Heart right ventricle (tissue), 16 donors: ENCODE results near the gene TEAD1. TPM values are rescaled to one million over a fixed set of nuclear protein-coding genes. Genes with fewer than 3 reads are reported as not detected.

Experiments used
- ATAC-seq, 8 donors: fragments of 200-7000 bp; cut with Tn5 transposase; one replicate each; pipeline ENCODE4 v1.9.1; 2020; ENCODE audit warnings: mild to moderate bottlenecking in 8 of 8, moderate library complexity in 8 of 8, moderate number of reproducible peaks in 1 of 8
- DNase-seq, 2 donors: peaks; one replicate each; pipeline ENCODE4 v3.0.0-alpha.2; 2020
- H3K27ac ChIP-seq, 10 donors: fragments of 200-600 bp; sonication (generic) in 2 of 10; one replicate each; pipeline versions ENCODE4 v1.5.0 to v1.8.0; 2020 to 2022; ENCODE audit warnings: mild to moderate bottlenecking in 3 of 10
- H3K27me3 ChIP-seq, 7 donors: fragments of 200-600 bp; one replicate each; pipeline ENCODE4 v1.8.0; 2021 to 2022; ENCODE audit warnings: mild to moderate bottlenecking in 2 of 7
- H3K36me3 ChIP-seq, 9 donors: fragments of 200-600 bp; sonication (generic) in 1 of 9; one replicate each; pipeline versions ENCODE4 v1.5.0 to v1.8.0; 2020 to 2022; ENCODE audit warnings: mild to moderate bottlenecking in 2 of 9
- H3K4me1 ChIP-seq, 9 donors: fragments of 200-600 bp; sonication (generic) in 1 of 9; one replicate each; pipeline versions ENCODE4 v1.5.0 to v1.8.0; 2020 to 2022; ENCODE audit warnings: mild to moderate bottlenecking in 4 of 9
- H3K4me3 ChIP-seq, 10 donors: fragments of 200-600 bp; sonication (generic) in 2 of 10; one replicate each; pipeline versions ENCODE4 v1.5.0 to v1.8.0; 2020 to 2022; ENCODE audit warnings: mild to moderate bottlenecking in 7 of 10, moderate library complexity in 2 of 10
- H3K9me3 ChIP-seq, 11 donors: fragments of 200-600 bp in 10 of 11; sonication (generic) in 2 of 11; one replicate each; pipeline versions ENCODE4 v1.5.0 to v1.8.0; 2013 to 2022; ENCODE audit warnings: mild to moderate bottlenecking in 2 of 11, control low read depth in 1 of 11, moderate library complexity in 1 of 11
- WGBS, 2 donors: extraction: QIAGEN DNeasy Blood & Tissue Kit; methylation state at CpG; one replicate each; pipeline ENCODE4 v1.1.7; 2013; ENCODE audit warnings: inconsistent platforms in 1 of 2; 5-methylcytosine and 5-hydroxymethylcytosine counted together
- intact Hi-C, 10 donors: fragments of 100-400 bp; cut with DNase I; formaldehyde crosslinking; loops; one replicate each; pipeline versions ENCODE4 v1.11.1 to v1.14.2; 2022
- polyA plus RNA-seq, 2 donors: library from polyadenylated mRNA; stranded (reverse); fragments of 200-250 nt; gene quantifications; one replicate each; pipeline ENCODE4 v1.2.3, GENCODE V29; 2013
- total RNA-seq, 10 donors: library from RNA; stranded (reverse); fragmentation: NEBNext Ultra II Directional in 3 of 10; extraction: Animal tissue kit (Norgen Biotek cat#: 25700) in 3 of 10; gene quantifications; one replicate each; pipeline versions ENCODE4 v1.2.1 to v1.2.4, GENCODE V29; 2021 to 2023
- TF ChIP-seq, protein P1 (sequence below), 9 donors: fragments of 200-600 bp; sonication (generic) in 2 of 9; IDR thresholded peaks; one replicate each; pipeline versions ENCODE4 v1.5.0 to v1.8.0; 2021 to 2022; ENCODE audit warnings: antibody characterized with exemption in 9 of 9, mild to moderate bottlenecking in 5 of 9, moderate library complexity in 1 of 9
- donor health status: Arrhythmogenic right ventricular cardiomyopathy.
- donor health status: ischemic (EF 13 %, LVEDD 7.1; RV severe dilation, severe dysfunction).
- donor health status: healthy with polysubstance abuse.
- donor health status: DM: no; HTN: yes; CAD: no.
- donor health status: DM: no; HTN: no; CAD: no.
- donor health status: ischemic (EF 25% LVEDD 6.9; RV normal size, moderate dysfunction).
- donor health status: ischemic (EF 25% LVEDD 5.7; RV mildly dilated, moderate dysfunction).
- donor health status: healthy.
- donor health status: DM: yes; HTN: yes; CAD: no.
- donor health status: Ischemic cardiomyopathy.
- donor health status: ischemic (EF 35%, LVEDD 5.7; RV mildly dilated, moderate dysfunction).
- donor health status: nonischemic (EF 11% LVEDD 7.7; RV severe dilation, severe dysfunction).
- donor health status: DM: yes; HTN: yes; CAD: no.
- donor health status: PGD.
- donor health status: ischemic (EF 29% LVEDD 5.4; RV normal size, mild dysfunction).
- donor health status: nonischemic (EF 23%, LVEDD 6.1; RV moderate dilation, normal function).

Gene TEAD1
- total and polyA plus RNA-seq, 12 donors = 12.7 to 138 (median 116) TPM

DNA sequence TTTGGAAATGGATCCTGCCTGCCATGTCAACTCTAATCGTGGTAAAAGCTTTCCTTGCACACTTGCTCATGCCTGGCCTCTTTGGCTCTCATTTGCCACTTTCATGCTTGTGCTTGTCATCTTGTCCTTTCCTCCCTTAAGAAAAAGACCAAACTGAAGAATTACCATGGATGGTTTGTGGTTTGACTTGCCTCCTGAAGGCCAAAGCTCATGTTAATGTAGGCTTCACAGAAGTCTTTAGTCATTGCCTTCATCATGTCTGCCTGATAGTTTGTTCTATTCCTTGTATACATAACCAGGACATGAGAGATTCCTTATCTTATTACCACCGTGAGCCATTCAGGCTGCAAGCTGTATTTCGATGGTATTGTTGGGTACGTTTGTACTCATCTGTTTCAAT is 17.3 kb downstream of the TEAD1 start:
- intact Hi-C loops = loop anchor here in 2 of 10 donors (5.0 to 10.0 kb wide), 2 partner anchors 53 to 126 kb away; no protein-coding TSS in a partner anchor
- Histone ChIP-seq H3K27me3 (peaks cover 0 to 38% (median 0%) of the 10 kb centered on the region in 7 donors), H3K4me3 (no peak overlapping the region), H3K27ac (peak overlapping the region in 8 of 10 donors; percentile 2 to 95 (median 89)), H3K36me3 (no peaks in the 10 kb centered on the region), H3K9me3 (no peaks in the 10 kb centered on the region), H3K4me1 (peaks cover 33 to 98% (median 87%) of the 10 kb centered on the region in 9 donors)
- TF ChIP-seq, protein P1, sequence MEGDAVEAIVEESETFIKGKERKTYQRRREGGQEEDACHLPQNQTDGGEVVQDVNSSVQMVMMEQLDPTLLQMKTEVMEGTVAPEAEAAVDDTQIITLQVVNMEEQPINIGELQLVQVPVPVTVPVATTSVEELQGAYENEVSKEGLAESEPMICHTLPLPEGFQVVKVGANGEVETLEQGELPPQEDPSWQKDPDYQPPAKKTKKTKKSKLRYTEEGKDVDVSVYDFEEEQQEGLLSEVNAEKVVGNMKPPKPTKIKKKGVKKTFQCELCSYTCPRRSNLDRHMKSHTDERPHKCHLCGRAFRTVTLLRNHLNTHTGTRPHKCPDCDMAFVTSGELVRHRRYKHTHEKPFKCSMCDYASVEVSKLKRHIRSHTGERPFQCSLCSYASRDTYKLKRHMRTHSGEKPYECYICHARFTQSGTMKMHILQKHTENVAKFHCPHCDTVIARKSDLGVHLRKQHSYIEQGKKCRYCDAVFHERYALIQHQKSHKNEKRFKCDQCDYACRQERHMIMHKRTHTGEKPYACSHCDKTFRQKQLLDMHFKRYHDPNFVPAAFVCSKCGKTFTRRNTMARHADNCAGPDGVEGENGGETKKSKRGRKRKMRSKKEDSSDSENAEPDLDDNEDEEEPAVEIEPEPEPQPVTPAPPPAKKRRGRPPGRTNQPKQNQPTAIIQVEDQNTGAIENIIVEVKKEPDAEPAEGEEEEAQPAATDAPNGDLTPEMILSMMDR (IDR thresholded peaks at IDR 0.05) = no peak
- DNase-seq (no peak), ATAC-seq (no peak)
- WGBS, 2 donors = 62 to 72% methylated on average over 4 of the region's 4 CpGs

DNA sequence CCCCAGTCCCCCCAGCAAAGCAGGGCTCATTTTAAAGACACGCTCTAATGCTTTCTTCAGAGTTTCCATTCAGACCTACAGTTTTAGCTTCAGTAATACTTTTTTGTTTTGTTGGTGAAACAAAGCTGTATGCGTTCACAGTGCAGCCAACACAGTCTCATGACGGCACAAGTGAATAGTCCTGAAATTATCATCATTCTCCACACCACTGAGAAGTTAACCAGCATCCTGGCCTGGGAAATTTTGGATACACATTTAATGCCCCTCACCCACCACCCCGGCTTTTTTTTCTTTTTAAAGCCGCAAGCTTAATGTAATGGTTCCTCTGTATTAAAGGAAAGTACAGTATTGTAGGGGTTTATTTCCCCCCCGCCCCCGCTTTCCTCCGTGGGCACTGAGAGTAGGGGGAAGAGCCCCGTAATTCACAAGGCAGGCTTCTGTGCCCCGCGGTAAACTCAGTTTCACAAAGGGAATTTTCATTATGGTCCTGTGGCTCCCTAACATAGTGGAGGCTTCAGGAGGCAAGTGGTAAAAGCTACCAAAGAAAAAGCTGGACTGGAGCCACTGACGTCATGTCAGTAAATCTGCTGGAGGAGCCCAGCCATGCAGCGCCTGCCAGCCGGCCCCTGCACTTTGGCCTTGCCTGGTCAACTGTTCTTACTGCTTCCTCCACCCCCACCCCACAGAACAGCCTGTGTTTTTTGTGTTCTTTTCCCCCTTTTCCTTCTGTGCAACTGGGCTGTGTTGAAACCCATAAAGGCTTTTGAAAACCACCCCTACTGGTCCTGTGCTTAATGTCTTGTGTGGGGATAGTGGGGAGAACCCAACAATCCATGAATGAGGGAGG is 18.2 kb downstream of the TEAD1 start:
- WGBS, 2 donors = 28% methylated on average over 14 of the region's 14 CpGs
- DNase-seq = peak; percentile 84 to 94
- intact Hi-C loops = loop anchor here in 3 of 10 donors (1.0 to 10.0 kb wide), 4 partner anchors 17 to 125 kb away; partner anchors contain the start of gene TEAD1 (in 1 of the 3)
- Histone ChIP-seq H3K4me1 (peaks cover 33 to 95% (median 83%) of the 10 kb centered on the region in 9 donors), H3K27me3 (peaks cover 0 to 38% (median 0%) of the 10 kb centered on the region in 7 donors), H3K4me3 (peak overlapping the region in 5 of 10 donors; percentile 10 to 27 (median 18)), H3K9me3 (no peaks in the 10 kb centered on the region), H3K27ac (peak overlapping the region; percentile 86 to 95 (median 89)), H3K36me3 (no peaks in the 10 kb centered on the region)
- TF ChIP-seq, protein P1 (IDR thresholded peaks at IDR 0.05) = no peak
- peak; percentile 83 to 92 (median 90) for ATAC-seq

DNA sequence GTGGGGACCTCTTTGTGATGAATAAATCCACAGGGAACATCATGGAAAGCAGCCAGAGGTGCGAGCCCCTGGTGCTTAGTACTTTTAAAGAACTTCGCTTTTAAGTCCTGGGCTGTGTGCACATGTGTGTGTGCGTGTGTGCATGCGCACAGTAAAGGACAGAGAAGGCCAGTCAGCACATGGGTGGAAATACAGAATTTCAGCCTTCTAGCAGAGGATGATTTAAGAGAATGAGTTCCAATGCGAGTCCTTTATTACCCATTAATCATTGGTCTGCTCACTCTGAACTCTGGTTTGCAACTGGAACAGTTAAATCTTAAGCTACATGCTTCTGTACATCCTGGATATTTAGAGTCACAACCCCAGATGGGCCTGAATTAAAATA is 18.9 kb downstream of the TEAD1 start:
- peak overlapping the region in 6 of 10 donors; percentile 4 to 35 (median 18) for H3K4me3 ChIP-seq
- H3K9me3 ChIP-seq = no peaks in the 10 kb centered on the region
- H3K4me1 ChIP-seq = peaks cover 33 to 88% (median 76%) of the 10 kb centered on the region in 9 donors
- TF ChIP-seq, protein P1 (IDR thresholded peaks at IDR 0.05) = no peak
- intact Hi-C loops = loop anchor here in 3 of 10 donors (2.0 to 10.0 kb wide), 3 partner anchors 18 to 124 kb away; partner anchors contain the start of gene TEAD1 (in 1 of the 3)
- H3K27ac ChIP-seq = peak overlapping the region; percentile 86 to 95 (median 89)
- ATAC-seq (peak in 6 of 8 donors; percentile 5 to 32 (median 11)), DNase-seq (no peak)
- H3K36me3 ChIP-seq = no peaks in the 10 kb centered on the region
- 53 to 63% methylated on average over 5 of the region's 5 CpGs for WGBS, 2 donors
- H3K27me3 ChIP-seq = peaks cover 0 to 40% (median 0%) of the 10 kb centered on the region in 7 donors

DNA sequence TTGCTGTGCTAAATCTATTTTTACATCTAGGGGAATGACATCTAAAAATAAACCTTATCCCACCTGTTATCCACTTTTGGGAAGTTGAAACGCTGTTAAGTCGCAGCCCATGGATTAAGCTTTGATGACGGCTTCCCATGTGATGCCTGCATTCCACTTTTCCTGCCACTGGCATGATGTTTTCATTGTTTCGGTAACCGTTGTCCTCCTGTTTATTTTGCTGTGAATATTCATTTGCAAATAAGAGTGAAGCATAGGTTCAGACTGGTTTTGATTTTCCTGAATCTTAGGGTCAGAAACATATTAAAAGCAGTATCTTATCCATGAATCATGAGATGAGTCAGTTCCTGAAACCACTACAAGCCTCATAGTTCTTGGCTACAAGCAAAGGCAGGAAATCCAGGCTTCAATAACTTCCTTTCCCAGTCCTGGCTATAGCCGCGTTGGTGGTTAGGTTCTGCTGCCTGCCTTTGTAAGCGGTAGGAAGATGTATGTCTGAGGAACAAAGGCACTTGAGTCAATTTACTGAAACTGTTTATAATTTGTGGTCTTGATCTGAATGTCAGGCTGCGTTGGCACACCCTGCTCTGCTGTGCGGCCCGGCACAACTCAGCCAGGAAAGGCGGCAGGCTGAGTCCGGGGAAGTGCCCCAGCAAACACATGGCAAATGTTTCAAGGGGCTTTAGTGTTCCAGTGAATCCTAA is 19.4 kb downstream of the TEAD1 start:
- H3K27me3 ChIP-seq = peaks cover 0 to 46% (median 0%) of the 10 kb centered on the region in 7 donors
- H3K27ac ChIP-seq = peak overlapping the region; percentile 86 to 95 (median 89)
- intact Hi-C loops = loop anchor here in 3 of 10 donors (2.0 to 10.0 kb wide), 3 partner anchors 19 to 124 kb away; partner anchors contain the start of gene TEAD1 (in 1 of the 3)
- H3K4me1 ChIP-seq = peaks cover 33 to 84% (median 71%) of the 10 kb centered on the region in 9 donors
- no peaks in the 10 kb centered on the region for H3K9me3 ChIP-seq
- DNase-seq = peak in 1 of 2 donors; percentile 68
- ATAC-seq = peak; percentile 73 to 92 (median 82)
- peak overlapping the region in 6 of 10 donors; percentile 4 to 35 (median 22) for H3K4me3 ChIP-seq
- WGBS, 2 donors = 3% methylated on average over 13 of the region's 13 CpGs
- TF ChIP-seq, protein P1 (IDR thresholded peaks at IDR 0.05) = peak in 1 of 9 donors; percentile 5
- no peaks in the 10 kb centered on the region for H3K36me3 ChIP-seq
